ENCODE data around the gene NDUFV3. TPM values are rescaled to one million over a fixed set of nuclear protein-coding genes. Genes with fewer than 3 reads are reported as not detected.
A peak's percentile ranks its signal among the peaks of the same experiment; 100 is the strongest.
"Not testable (repeated sequence)": the region's sequence is repeated elsewhere in the genome, so short reads cannot be mapped to it uniquely, and the experiment has no call there.

Gene NDUFV3
- total RNA-seq, 2 donors from 2014 or later: 17.8 to 18.0 TPM

- ATAC-seq (no peak), DNase-seq (no peak)
- H3K36me3 Mint-ChIP-seq (ENCODE audit: low read depth): peaks cover 3% of the 10 kb centered on the region
- H3K4me1 Mint-ChIP-seq: peaks cover 23% of the 10 kb centered on the region
- H3K4me3 Mint-ChIP-seq: peak overlapping the region; percentile 98
- H3K27ac Mint-ChIP-seq: peak overlapping the region; percentile 97
- H3K27me3 Mint-ChIP-seq: no peaks in the 10 kb centered on the region
- H3K9me3 ChIP-seq (ENCODE audit: control insufficient read depth, low read length, poor library complexity, severe bottlenecking): no peaks in the 10 kb centered on the region
Measured at GRCh38 chr21:42880352-42880751, 12.8 kb upstream of the NDUFV3 start.

- H3K9me3 ChIP-seq (ENCODE audit: control insufficient read depth, low read length, poor library complexity, severe bottlenecking): no peaks in the 10 kb centered on the region
- ATAC-seq (no peak), DNase-seq (no peak)
- H3K36me3 Mint-ChIP-seq (ENCODE audit: low read depth): no peaks in the 10 kb centered on the region
- no peaks in the 10 kb centered on the region for H3K27me3 Mint-ChIP-seq
- H3K27ac Mint-ChIP-seq: no peak overlapping the region
- no peak overlapping the region for H3K4me3 Mint-ChIP-seq
- peaks cover 14% of the 10 kb centered on the region for H3K4me1 Mint-ChIP-seq
Measured at GRCh38 chr21:42883921-42884320, 9.2 kb upstream of the NDUFV3 start.

GRCh38 chr21:42887326-42887725 lies 5.8 kb upstream of the NDUFV3 start:
- no peaks in the 10 kb centered on the region for H3K36me3 Mint-ChIP-seq (ENCODE audit: low read depth)
- DNase-seq (no peak), ATAC-seq (no peak)
- H3K4me3 Mint-ChIP-seq: no peak overlapping the region
- no peaks in the 10 kb centered on the region for H3K27me3 Mint-ChIP-seq
- H3K9me3 ChIP-seq (ENCODE audit: control insufficient read depth, low read length, poor library complexity, severe bottlenecking): no peaks in the 10 kb centered on the region
- H3K4me1 Mint-ChIP-seq: peaks cover 2% of the 10 kb centered on the region
- no peak overlapping the region for H3K27ac Mint-ChIP-seq

GRCh38 chr21:42892582-42892930 lies 553 bp upstream of the NDUFV3 start:
- Mint-ChIP-seq H3K27me3 (no peaks in the 10 kb centered on the region), H3K36me3 (ENCODE audit: low read depth) (peaks cover 2% of the 10 kb centered on the region), H3K27ac (peak overlapping the region; percentile 95), H3K4me3 (peak overlapping the region; percentile 96), H3K4me1 (peaks cover 10% of the 10 kb centered on the region)
- DNase-seq (no peak), ATAC-seq (peak; percentile 24)
- no peaks in the 10 kb centered on the region for H3K9me3 ChIP-seq (ENCODE audit: control insufficient read depth, low read length, poor library complexity, severe bottlenecking)

- Mint-ChIP-seq H3K4me3 (no peak overlapping the region), H3K27ac (no peak overlapping the region), H3K36me3 (ENCODE audit: low read depth) (peaks cover 6% of the 10 kb centered on the region), H3K27me3 (no peaks in the 10 kb centered on the region), H3K4me1 (peaks cover 5% of the 10 kb centered on the region)
- DNase-seq (no peak), ATAC-seq (no peak)
- no peaks in the 10 kb centered on the region for H3K9me3 ChIP-seq (ENCODE audit: control insufficient read depth, low read length, poor library complexity, severe bottlenecking)
Measured at GRCh38 chr21:42900446-42900845, 7.3 kb downstream of the NDUFV3 start.

- peak overlapping the region; percentile 41 for H3K27ac Mint-ChIP-seq
- H3K9me3 ChIP-seq (ENCODE audit: control insufficient read depth, low read length, poor library complexity, severe bottlenecking): no peaks in the 10 kb centered on the region
- H3K27me3 Mint-ChIP-seq: no peaks in the 10 kb centered on the region
- peaks cover 2% of the 10 kb centered on the region for H3K4me1 Mint-ChIP-seq
- peaks cover 3% of the 10 kb centered on the region for H3K36me3 Mint-ChIP-seq (ENCODE audit: low read depth)
- H3K4me3 Mint-ChIP-seq: no peak overlapping the region
- ATAC-seq (no peak), DNase-seq (no peak)
Measured at GRCh38 chr21:42903817-42904216, 10.7 kb downstream of the NDUFV3 start.

- Mint-ChIP-seq H3K36me3 (ENCODE audit: low read depth) (peaks cover 4% of the 10 kb centered on the region), H3K4me1 (peaks cover 4% of the 10 kb centered on the region), H3K4me3 (no peak overlapping the region), H3K27ac (no peak overlapping the region), H3K27me3 (no peaks in the 10 kb centered on the region)
- DNase-seq (no peak), ATAC-seq (no peak)
- H3K9me3 ChIP-seq (ENCODE audit: control insufficient read depth, low read length, poor library complexity, severe bottlenecking): no peaks in the 10 kb centered on the region
Measured at GRCh38 chr21:42905195-42905594, 12.1 kb downstream of the NDUFV3 start.

GRCh38 chr21:42906233-42906632 lies 13.1 kb downstream of the NDUFV3 start:
- DNase-seq: no peak
- Mint-ChIP-seq H3K36me3 (ENCODE audit: low read depth) (peaks cover 6% of the 10 kb centered on the region), H3K4me3 (no peak overlapping the region), H3K4me1 (peaks cover 6% of the 10 kb centered on the region), H3K27ac (no peak overlapping the region), H3K27me3 (no peaks in the 10 kb centered on the region)
- ATAC-seq: no peak
- no peaks in the 10 kb centered on the region for H3K9me3 ChIP-seq (ENCODE audit: control insufficient read depth, low read length, poor library complexity, severe bottlenecking)

- not testable (repeated sequence) for H3K4me1 Mint-ChIP-seq; H3K4me3 Mint-ChIP-seq; H3K27me3 Mint-ChIP-seq; H3K9me3 ChIP-seq (ENCODE audit: control insufficient read depth, low read length, poor library complexity, severe bottlenecking); H3K27ac Mint-ChIP-seq; H3K36me3 Mint-ChIP-seq (ENCODE audit: low read depth); DNase-seq; ATAC-seq
Measured at GRCh38 chr21:42908484-42908883, 15.4 kb downstream of the NDUFV3 start.

- H3K4me3 Mint-ChIP-seq; DNase-seq; H3K9me3 ChIP-seq (ENCODE audit: control insufficient read depth, low read length, poor library complexity, severe bottlenecking); H3K27me3 Mint-ChIP-seq; H3K36me3 Mint-ChIP-seq (ENCODE audit: low read depth); H3K4me1 Mint-ChIP-seq; H3K27ac Mint-ChIP-seq; ATAC-seq: not testable (repeated sequence)
Measured at GRCh38 chr21:42911920-42912319, 18.8 kb downstream of the NDUFV3 start.

- no peak overlapping the region for H3K4me3 Mint-ChIP-seq
- H3K4me1 Mint-ChIP-seq: peaks cover 6% of the 10 kb centered on the region
- H3K27ac Mint-ChIP-seq: no peak overlapping the region
- peaks cover 3% of the 10 kb centered on the region for H3K36me3 Mint-ChIP-seq (ENCODE audit: low read depth)
- no peak for ATAC-seq
- no peaks in the 10 kb centered on the region for H3K27me3 Mint-ChIP-seq
- H3K9me3 ChIP-seq (ENCODE audit: control insufficient read depth, low read length, poor library complexity, severe bottlenecking): no peaks in the 10 kb centered on the region
- no peak for DNase-seq
Measured at GRCh38 chr21:42913476-42913875, 20.4 kb downstream of the NDUFV3 start.

- H3K9me3 ChIP-seq (ENCODE audit: control insufficient read depth, low read length, poor library complexity, severe bottlenecking): no peaks in the 10 kb centered on the region
- Mint-ChIP-seq H3K4me1 (peaks cover 5% of the 10 kb centered on the region), H3K27ac (no peak overlapping the region), H3K36me3 (ENCODE audit: low read depth) (no peaks in the 10 kb centered on the region), H3K27me3 (no peaks in the 10 kb centered on the region), H3K4me3 (no peak overlapping the region)
- ATAC-seq (no peak), DNase-seq (no peak)
Measured at GRCh38 chr21:42918291-42918690, 25.2 kb downstream of the NDUFV3 start.

- DNase-seq (no peak), ATAC-seq (no peak)
- Mint-ChIP-seq H3K27ac (no peak overlapping the region), H3K27me3 (no peaks in the 10 kb centered on the region), H3K4me3 (no peak overlapping the region), H3K36me3 (ENCODE audit: low read depth) (no peaks in the 10 kb centered on the region), H3K4me1 (peaks cover 16% of the 10 kb centered on the region)
- no peaks in the 10 kb centered on the region for H3K9me3 ChIP-seq (ENCODE audit: control insufficient read depth, low read length, poor library complexity, severe bottlenecking)
Measured at GRCh38 chr21:42921927-42922326, 28.8 kb downstream of the NDUFV3 start.

- H3K27me3 Mint-ChIP-seq: no peaks in the 10 kb centered on the region
- ATAC-seq (no peak), DNase-seq (no peak)
- peak overlapping the region; percentile 84 for H3K27ac Mint-ChIP-seq
- peaks cover 16% of the 10 kb centered on the region for H3K4me1 Mint-ChIP-seq
- H3K4me3 Mint-ChIP-seq: no peak overlapping the region
- no peaks in the 10 kb centered on the region for H3K36me3 Mint-ChIP-seq (ENCODE audit: low read depth)
- H3K9me3 ChIP-seq (ENCODE audit: control insufficient read depth, low read length, poor library complexity, severe bottlenecking): no peaks in the 10 kb centered on the region
Measured at GRCh38 chr21:42922918-42923317, 29.8 kb downstream of the NDUFV3 start.

Data from T-helper 17 cell (primary cell).